Measurements from ENCODE around the gene ENOX1. TPM values are rescaled to one million over a fixed set of nuclear protein-coding genes. Genes with fewer than 3 reads are reported as not detected.
A peak's percentile ranks its signal among the peaks of the same experiment; 100 is the strongest.
"Not testable (repeated sequence)": the region's sequence is repeated elsewhere in the genome, so short reads cannot be mapped to it uniquely, and the experiment has no call there.

The ENOX1 gene
- total RNA-seq, 2 donors from 2014 or later: 0.33 TPM; not detected in 1

- Mint-ChIP-seq H3K27ac (no peak overlapping the region), H3K4me1 (peaks cover 11% of the 10 kb centered on the region), H3K27me3 (ENCODE audit: insufficient read depth) (peaks cover 2% of the 10 kb centered on the region), H3K36me3 (ENCODE audit: low read depth) (no peaks in the 10 kb centered on the region), H3K9me3 (peaks cover 9% of the 10 kb centered on the region), H3K4me3 (no peak overlapping the region)
- TF ChIP-seq, protein P1, sequence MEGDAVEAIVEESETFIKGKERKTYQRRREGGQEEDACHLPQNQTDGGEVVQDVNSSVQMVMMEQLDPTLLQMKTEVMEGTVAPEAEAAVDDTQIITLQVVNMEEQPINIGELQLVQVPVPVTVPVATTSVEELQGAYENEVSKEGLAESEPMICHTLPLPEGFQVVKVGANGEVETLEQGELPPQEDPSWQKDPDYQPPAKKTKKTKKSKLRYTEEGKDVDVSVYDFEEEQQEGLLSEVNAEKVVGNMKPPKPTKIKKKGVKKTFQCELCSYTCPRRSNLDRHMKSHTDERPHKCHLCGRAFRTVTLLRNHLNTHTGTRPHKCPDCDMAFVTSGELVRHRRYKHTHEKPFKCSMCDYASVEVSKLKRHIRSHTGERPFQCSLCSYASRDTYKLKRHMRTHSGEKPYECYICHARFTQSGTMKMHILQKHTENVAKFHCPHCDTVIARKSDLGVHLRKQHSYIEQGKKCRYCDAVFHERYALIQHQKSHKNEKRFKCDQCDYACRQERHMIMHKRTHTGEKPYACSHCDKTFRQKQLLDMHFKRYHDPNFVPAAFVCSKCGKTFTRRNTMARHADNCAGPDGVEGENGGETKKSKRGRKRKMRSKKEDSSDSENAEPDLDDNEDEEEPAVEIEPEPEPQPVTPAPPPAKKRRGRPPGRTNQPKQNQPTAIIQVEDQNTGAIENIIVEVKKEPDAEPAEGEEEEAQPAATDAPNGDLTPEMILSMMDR (conservative IDR thresholded peaks at IDR 0.05): no peak
- Histone ChIP-seq H3K27ac (ENCODE audit: low read depth, low read length) (no peak overlapping the region), H3K9ac (ENCODE audit: extremely low read depth, low read length, poor library complexity, severe bottlenecking) (no peak overlapping the region), H3K4me3 (ENCODE audit: low read length) (no peak overlapping the region), H3K4me1 (ENCODE audit: control insufficient read depth, insufficient read depth, low read length) (peaks cover 3% of the 10 kb centered on the region), H3K27me3 (ENCODE audit: control insufficient read depth, insufficient read depth, low read length, poor library complexity, severe bottlenecking) (no peaks in the 10 kb centered on the region), H3K9me3 (ENCODE audit: control insufficient read depth, low read length) (peaks cover 12% of the 10 kb centered on the region), H3K36me3 (ENCODE audit: control insufficient read depth, insufficient read depth, low read length) (no peaks in the 10 kb centered on the region)
- DNase-seq: no peak
Measured at GRCh38 chr13:43171489-43171888, 615.3 kb downstream of the ENOX1 start.

- H3K4me1 Mint-ChIP-seq: peaks cover 11% of the 10 kb centered on the region
- H3K36me3 ChIP-seq (ENCODE audit: control insufficient read depth, insufficient read depth, low read length): no peaks in the 10 kb centered on the region
- H3K27ac ChIP-seq (ENCODE audit: low read depth, low read length): no peak overlapping the region
- no peak overlapping the region for H3K4me3 Mint-ChIP-seq
- peaks cover 3% of the 10 kb centered on the region for H3K4me1 ChIP-seq (ENCODE audit: control insufficient read depth, insufficient read depth, low read length)
- peaks cover 14% of the 10 kb centered on the region for H3K9me3 Mint-ChIP-seq
- peaks cover 2% of the 10 kb centered on the region for H3K27me3 Mint-ChIP-seq (ENCODE audit: insufficient read depth)
- WGBS, 2 experiments (ENCODE audit: insufficient coverage in 1 of 2, insufficient read length in 1 of 2): 31% methylated on average over 2 of the region's 2 CpGs; no CpG with 5 or more reads in 1 of the 2 experiments
- TF ChIP-seq, protein P1 (conservative IDR thresholded peaks at IDR 0.05): no peak
- peak overlapping the region; percentile 22 for H3K4me3 ChIP-seq (ENCODE audit: low read length)
- no peak overlapping the region for H3K9ac ChIP-seq (ENCODE audit: extremely low read depth, low read length, poor library complexity, severe bottlenecking)
- H3K9me3 ChIP-seq (ENCODE audit: control insufficient read depth, low read length): peaks cover 12% of the 10 kb centered on the region
- H3K27ac Mint-ChIP-seq: no peak overlapping the region
- H3K36me3 Mint-ChIP-seq (ENCODE audit: low read depth): no peaks in the 10 kb centered on the region
- no peaks in the 10 kb centered on the region for H3K27me3 ChIP-seq (ENCODE audit: control insufficient read depth, insufficient read depth, low read length, poor library complexity, severe bottlenecking)
- DNase-seq: no peak
Measured at GRCh38 chr13:43170506-43170905, 616.3 kb downstream of the ENOX1 start.

- Mint-ChIP-seq H3K9me3 (peaks cover 31% of the 10 kb centered on the region), H3K4me1 (peaks cover 11% of the 10 kb centered on the region)
- H3K27ac Mint-ChIP-seq; H3K27me3 ChIP-seq (ENCODE audit: control insufficient read depth, insufficient read depth, low read length, poor library complexity, severe bottlenecking); H3K27ac ChIP-seq (ENCODE audit: low read depth, low read length); H3K4me1 ChIP-seq (ENCODE audit: control insufficient read depth, insufficient read depth, low read length); H3K4me3 Mint-ChIP-seq; H3K36me3 ChIP-seq (ENCODE audit: control insufficient read depth, insufficient read depth, low read length); H3K36me3 Mint-ChIP-seq (ENCODE audit: low read depth); H3K9ac ChIP-seq (ENCODE audit: extremely low read depth, low read length, poor library complexity, severe bottlenecking); DNase-seq; H3K27me3 Mint-ChIP-seq (ENCODE audit: insufficient read depth): not testable (repeated sequence)
- peak overlapping the region; percentile 62 for H3K4me3 ChIP-seq (ENCODE audit: low read length)
- 89 to 100% methylated on average over 2 to 3 of the region's 3 CpGs for WGBS, 2 experiments (ENCODE audit: insufficient coverage in 1 of 2, insufficient read length in 1 of 2)
- H3K9me3 ChIP-seq (ENCODE audit: control insufficient read depth, low read length): peaks cover 12% of the 10 kb centered on the region
Measured at GRCh38 chr13:43168434-43168833, 618.3 kb downstream of the ENOX1 start.

GRCh38 chr13:43167731-43168130 lies 619.0 kb downstream of the ENOX1 start:
- WGBS, 2 experiments (ENCODE audit: insufficient coverage in 1 of 2, insufficient read length in 1 of 2): 90 to 97% methylated on average over 2 of the region's 2 CpGs
- no peak overlapping the region for H3K27ac ChIP-seq (ENCODE audit: low read depth, low read length)
- no peak for DNase-seq
- H3K9ac ChIP-seq (ENCODE audit: extremely low read depth, low read length, poor library complexity, severe bottlenecking): no peak overlapping the region
- Mint-ChIP-seq H3K27ac (no peak overlapping the region), H3K4me1 (peaks cover 11% of the 10 kb centered on the region), H3K4me3 (no peak overlapping the region), H3K27me3 (ENCODE audit: insufficient read depth) (no peaks in the 10 kb centered on the region), H3K36me3 (ENCODE audit: low read depth) (peaks cover 4% of the 10 kb centered on the region), H3K9me3 (peaks cover 32% of the 10 kb centered on the region)
- no peak overlapping the region for H3K4me3 ChIP-seq (ENCODE audit: low read length)
- peaks cover 12% of the 10 kb centered on the region for H3K9me3 ChIP-seq (ENCODE audit: control insufficient read depth, low read length)
- no peaks in the 10 kb centered on the region for H3K36me3 ChIP-seq (ENCODE audit: control insufficient read depth, insufficient read depth, low read length)
- H3K27me3 ChIP-seq (ENCODE audit: control insufficient read depth, insufficient read depth, low read length, poor library complexity, severe bottlenecking): no peaks in the 10 kb centered on the region
- H3K4me1 ChIP-seq (ENCODE audit: control insufficient read depth, insufficient read depth, low read length): peaks cover 3% of the 10 kb centered on the region
- TF ChIP-seq, protein P1 (conservative IDR thresholded peaks at IDR 0.05): no peak

Data from endodermal cell (in vitro differentiated cells).